AG09319 (cell line): ENCODE data around the gene CEP78.

Experiments used
- DNase-seq: peaks from one replicate; pipeline ENCODE4 v3.0.0-alpha.2; 2010; ENCODE audit warnings: low read depth; ENCODE audit errors: extremely low read depth
- CTCF ChIP-seq: IDR thresholded peaks from 2 replicates; pipeline ENCODE4 v1.5.1; 2011; ENCODE audit warnings: low read depth, mild to moderate bottlenecking, inconsistent platforms, low read length, moderate library complexity

Gene CEP78

GRCh38 chr9:78286946-78287388 lies 51.1 kb downstream of the CEP78 start:
- TF ChIP-seq CTCF: no peak

GRCh38 chr9:78288214-78288892 lies 52.5 kb downstream of the CEP78 start:
- DNase-seq: no peak
- TF ChIP-seq CTCF: no peak

More at GRCh38 chr9:78286946-78287388, 51.1 kb downstream of the CEP78 start:
- no peak for DNase-seq

- no peak for TF ChIP-seq CTCF
- DNase-seq: no peak
These were observed 53.6 kb downstream of the CEP78 start for GRCh38 chr9:78289474-78289873.

GRCh38 chr9:78291240-78291925 lies 55.5 kb downstream of the CEP78 start:
- no peak for TF ChIP-seq CTCF

GRCh38 chr9:78292026-78292425 lies 56.2 kb downstream of the CEP78 start:
- TF ChIP-seq CTCF: no peak
- DNase-seq: no peak

More at GRCh38 chr9:78291240-78291925, 55.5 kb downstream of the CEP78 start:
- no peak for DNase-seq

- TF ChIP-seq CTCF: no peak
- no peak for DNase-seq
These were observed 57.0 kb downstream of the CEP78 start for GRCh38 chr9:78292716-78293497.
